ENCODE data around the gene BCL3.
"Not testable (repeated sequence)": the region's sequence is repeated elsewhere in the genome, so short reads cannot be mapped to it uniquely, and the experiment has no call there.

The BCL3 gene, protein sequence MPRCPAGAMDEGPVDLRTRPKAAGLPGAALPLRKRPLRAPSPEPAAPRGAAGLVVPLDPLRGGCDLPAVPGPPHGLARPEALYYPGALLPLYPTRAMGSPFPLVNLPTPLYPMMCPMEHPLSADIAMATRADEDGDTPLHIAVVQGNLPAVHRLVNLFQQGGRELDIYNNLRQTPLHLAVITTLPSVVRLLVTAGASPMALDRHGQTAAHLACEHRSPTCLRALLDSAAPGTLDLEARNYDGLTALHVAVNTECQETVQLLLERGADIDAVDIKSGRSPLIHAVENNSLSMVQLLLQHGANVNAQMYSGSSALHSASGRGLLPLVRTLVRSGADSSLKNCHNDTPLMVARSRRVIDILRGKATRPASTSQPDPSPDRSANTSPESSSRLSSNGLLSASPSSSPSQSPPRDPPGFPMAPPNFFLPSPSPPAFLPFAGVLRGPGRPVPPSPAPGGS

DNA sequence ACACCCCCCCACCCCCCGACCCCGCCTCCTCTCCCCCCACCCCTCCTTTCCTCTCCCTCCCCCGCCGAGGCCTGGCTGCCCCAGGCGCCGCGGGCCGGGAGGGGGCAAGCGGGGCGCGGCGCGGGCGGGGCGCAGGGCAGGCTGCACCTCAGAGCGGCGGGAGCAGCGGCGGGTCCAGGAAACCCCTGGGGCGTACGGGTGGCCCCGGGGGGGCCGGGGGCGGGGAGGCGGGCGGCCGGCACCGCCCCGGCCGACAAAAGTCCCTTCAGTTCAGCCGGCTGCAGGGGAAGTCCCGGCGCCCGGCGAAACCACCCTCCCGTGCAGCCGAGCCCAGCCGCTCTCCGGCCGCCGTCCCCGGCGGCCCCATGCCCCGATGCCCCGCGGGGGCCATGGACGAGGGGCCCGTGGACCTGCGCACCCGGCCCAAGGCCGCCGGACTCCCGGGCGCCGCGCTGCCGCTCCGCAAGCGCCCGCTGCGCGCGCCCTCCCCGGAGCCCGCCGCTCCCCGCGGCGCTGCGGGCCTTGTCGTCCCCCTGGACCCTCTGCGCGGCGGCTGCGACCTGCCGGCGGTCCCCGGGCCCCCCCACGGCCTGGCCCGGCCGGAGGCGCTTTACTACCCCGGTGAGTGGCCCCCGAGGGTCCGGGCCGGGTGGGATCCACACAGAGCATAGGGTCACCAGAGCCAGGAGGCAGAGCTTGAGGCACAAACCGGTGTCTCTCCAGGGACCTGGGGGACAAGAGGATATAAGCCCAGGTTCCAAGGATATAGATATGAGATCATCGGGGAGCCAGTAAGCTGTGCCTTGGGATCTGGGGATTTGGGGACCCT lies at the start of gene BCL3:
Gene BCL3, plus strand, starts transcription at position 283 of the 829 bp plus-strand sequence. Its CDS starts 83 bp downstream, at position 366.
- DNase-seq (ENCODE audit: low read depth in 2 of 2): peak in 1 of 2 donors; percentile 53

DNA sequence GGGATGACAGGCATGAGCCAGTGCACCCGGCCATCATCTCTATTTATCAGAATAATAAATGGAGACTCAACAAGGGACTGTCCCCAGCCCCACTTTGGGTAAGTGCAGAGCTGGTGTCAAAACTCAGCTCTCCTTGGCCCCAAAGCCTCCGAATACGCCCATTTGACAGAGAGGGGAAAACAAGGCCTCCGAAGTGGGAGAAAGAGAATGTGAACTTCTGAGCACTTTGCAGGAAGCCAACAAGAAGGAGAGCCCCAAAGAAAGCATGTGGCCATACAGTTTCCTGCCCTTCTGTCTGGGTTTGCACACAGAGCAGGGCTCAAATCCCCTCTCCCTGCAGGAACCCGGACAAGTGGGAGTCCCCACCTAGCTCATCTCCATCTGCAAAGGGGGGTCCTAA lies 48.0 kb upstream of the BCL3 start:
- DNase-seq (ENCODE audit: low read depth in 2 of 2): no peak

DNA sequence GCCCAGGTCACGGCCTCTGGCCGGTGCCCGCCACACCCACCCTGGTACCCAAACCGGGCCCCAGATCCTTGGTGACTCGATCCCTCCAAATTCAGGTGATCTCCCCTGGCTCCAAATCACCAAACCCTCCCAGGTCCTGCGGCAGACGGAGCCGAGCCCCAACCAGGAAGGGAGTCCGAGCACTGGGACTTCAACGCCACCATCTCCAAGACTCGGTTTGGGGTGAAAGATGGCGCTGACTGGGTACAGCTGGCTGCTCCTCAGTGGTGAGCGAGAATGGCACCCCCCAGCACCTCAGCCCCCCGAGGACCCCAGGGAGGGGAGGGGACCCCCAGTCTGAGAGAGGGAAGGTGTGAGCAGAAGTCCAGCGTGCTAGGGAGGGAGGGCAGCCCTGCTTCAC lies 47.3 kb upstream of the BCL3 start:
- DNase-seq (ENCODE audit: low read depth in 2 of 2): no peak

DNA sequence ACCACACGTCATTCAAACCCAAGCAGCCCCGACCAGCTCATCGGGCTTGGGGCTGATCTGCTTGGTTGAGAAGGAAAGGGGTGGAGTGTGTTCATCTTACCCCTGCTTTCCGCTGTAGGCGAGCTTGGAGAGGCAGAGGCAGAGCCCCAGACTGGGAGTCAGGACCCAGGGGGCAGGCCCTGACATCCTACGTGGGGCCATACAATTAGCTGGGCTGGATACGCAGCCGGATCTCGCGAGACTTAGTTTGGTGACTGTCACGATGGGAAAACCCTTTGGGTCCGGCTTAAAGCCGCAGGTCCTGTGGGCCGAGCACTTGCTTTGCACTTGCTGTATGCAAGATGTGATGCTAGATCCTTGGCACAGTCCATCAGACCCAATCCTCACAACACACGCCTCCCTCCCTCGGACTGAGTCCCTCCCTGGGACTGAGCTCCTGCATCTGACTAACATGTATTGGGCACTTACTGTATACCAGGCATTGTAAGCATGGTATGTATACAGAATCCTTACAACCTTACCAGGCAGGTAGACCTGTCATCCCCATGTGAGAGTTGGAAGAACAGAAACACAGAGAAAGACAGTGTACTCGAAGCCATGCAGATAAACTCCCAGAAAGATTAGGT lies 45.8 kb upstream of the BCL3 start:
- DNase-seq (ENCODE audit: low read depth in 2 of 2): no peak

DNA sequence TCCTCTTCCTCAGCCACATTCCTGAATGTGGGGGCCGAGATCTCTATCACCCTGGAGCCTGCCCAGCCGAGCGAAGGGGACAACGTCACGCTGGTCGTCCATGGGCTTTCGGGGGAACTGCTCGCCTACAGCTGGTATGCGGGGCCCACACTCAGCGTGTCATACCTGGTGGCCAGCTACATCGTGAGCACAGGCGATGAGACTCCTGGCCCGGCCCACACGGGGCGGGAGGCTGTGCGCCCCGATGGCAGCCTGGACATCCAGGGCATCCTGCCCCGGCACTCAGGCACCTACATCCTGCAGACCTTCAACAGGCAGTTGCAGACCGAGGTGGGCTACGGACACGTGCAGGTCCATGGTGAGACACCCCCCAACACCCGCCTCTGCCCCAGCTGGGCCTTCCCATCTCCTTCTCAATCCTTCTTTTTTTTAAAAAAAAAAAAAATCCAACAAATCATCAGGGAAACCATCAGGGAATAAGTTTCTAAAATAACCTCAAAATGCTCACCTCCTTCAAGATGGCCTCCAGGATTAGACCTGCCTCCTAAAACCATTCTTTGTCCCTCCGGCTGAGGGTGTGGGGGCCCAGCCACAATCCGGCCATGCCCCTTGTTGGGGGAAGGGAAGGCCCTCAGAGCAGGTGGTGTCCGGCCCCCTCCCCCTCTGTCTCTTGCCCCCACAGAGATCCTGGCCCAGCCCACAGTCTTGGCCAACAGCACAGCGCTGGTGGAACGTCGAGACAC lies 45.0 kb upstream of the BCL3 start:
- no peak for DNase-seq (ENCODE audit: low read depth in 2 of 2)

DNA sequence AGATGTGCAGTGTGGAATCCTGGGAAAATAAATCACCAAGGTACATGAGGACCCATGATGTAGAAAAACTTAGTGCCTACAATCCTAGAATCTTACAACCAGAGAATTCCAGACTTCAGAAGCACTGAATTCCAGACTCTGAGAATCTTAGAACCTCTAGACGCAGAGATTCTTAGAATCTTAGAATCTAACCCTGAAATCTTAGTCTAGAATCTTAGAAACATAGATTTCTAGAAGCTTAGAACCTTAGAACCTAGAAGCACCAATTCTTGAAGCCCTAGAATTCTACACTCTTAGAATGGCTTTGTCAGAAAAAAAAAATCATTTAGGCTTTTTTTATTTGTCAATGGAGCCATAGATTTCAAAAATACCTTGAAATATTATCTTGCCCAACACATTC lies 43.5 kb upstream of the BCL3 start:
- DNase-seq (ENCODE audit: low read depth in 2 of 2): no peak

DNA sequence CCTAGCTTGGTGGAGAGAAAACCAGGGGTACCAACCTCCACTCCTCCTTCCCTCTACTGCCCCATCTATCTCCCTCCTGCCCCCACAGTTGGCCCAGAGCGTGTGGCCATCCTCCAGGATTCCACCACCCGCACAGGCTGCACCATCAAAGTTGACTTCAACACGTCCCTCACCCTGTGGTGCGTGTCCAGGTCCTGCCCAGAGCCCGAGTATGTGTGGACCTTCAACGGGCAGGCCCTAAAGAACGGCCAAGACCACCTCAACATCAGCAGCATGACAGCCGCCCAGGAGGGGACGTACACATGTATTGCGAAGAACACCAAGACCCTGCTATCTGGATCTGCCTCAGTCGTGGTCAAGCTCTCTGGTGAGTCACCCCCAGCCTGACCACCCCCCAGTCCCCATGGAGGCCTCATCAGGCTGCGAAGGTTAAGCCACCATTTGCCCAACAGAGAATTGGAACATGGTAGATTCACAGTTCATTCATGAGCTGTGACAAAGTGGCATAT lies 43.0 kb upstream of the BCL3 start:
- DNase-seq (ENCODE audit: low read depth in 2 of 2): no peak

DNA sequence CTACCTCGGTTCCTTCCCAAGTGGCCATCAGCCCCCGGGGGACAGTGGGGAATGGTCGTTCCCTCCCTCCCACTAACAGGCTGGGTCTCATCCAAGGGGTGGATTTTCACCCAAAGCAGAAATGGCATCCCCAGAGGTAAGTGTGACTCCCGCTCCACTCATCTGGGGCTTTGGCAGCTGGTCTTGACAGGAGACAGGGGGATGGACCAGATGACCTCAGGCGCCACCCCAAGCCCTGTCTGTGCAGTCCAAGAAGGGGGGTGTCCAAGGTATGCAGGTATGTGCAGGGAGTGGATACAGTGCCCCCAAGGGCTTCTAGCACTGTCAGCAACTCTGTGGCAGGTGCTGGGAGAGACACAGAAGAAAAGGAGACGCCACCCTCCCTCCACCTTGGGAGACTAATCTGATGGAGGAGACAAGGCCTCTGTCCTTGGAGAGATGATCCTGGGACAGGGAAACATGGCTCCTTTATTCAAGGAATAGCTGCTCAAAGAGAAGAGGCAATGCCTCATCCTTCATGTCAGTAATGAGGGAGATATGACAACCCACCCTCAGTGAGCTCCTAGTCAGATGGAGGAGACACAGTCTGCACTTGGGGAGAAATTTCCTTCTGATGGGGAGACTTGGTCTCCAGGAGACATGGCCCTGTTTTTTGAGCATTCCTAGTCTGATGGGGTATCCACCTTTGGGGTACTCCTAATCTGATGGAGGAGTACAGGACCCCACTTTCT lies 41.8 kb upstream of the BCL3 start:
- no peak for DNase-seq (ENCODE audit: low read depth in 2 of 2)

DNA sequence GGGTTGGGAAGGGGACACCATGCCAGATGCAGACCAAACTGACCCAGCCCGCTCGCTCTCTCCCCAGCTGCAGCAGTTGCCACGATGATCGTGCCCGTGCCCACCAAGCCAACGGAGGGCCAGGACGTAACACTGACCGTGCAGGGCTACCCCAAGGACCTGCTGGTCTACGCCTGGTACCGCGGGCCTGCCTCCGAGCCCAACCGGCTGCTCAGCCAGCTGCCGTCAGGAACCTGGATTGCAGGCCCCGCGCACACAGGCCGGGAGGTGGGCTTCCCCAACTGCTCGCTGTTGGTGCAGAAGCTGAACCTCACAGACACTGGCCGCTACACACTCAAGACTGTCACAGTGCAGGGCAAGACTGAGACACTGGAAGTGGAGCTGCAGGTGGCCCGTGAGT lies 40.7 kb upstream of the BCL3 start:
- no peak for DNase-seq (ENCODE audit: low read depth in 2 of 2)

DNA sequence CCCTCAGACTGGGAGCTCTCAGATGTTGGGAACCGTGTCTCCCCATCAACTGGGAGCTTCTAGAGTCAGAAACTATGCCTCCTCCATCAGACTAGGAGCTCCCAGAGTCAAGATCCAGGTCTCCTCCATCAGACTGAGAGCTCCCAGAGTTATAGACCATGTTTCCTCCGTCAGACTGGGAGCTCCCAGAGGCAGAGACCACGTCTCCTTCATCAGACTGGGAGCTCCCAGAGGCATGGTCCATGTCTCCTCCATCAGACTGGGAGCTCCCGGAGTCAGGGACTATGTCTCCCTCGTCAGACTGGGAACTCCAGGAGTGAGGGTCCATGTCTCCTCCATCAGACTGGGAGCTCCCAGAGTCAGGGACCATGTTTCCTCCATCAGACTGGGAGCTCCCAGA lies 39.6 kb upstream of the BCL3 start:
- no peak for DNase-seq (ENCODE audit: low read depth in 2 of 2)

DNA sequence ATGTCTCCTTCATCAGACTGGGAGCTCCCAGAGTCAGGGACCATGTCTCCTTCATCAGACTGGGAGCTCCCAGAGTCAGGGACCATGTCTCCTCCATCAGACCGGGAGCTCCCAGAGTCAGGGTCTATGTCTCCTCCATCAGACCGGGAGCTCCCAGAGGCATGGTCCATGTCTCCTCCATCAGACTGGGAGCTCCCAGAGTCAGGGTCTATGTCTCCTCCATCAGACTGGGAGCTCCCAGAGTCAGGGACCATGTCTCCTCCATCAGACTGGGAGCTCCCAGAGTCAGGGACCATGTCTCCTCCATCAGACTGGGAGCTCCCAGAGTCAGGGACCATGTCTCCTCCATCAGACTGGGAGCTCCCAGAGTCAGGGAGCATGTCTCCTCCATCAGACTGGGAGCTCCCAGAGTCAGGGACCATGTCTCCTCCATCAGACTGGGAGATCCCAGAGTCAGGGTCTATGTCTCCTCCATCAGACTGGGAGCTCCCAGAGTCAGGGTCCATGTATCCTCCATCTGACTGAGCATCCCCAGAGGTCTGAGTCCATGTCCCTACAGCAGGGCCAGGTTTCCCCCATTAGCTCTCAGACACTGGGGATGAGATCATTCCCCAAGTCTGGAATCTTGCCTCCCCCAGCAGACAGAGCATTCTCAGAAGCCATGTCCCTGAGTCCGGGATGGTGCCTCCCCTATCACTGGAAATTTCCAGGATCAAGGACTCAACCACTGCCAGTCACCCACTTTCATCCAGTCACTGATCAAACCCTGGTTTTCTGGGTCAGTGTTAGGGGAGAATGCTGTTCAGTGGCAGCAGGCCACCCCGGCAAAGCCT lies 38.9 kb upstream of the BCL3 start:
- not testable (repeated sequence) for DNase-seq (ENCODE audit: low read depth in 2 of 2)

DNA sequence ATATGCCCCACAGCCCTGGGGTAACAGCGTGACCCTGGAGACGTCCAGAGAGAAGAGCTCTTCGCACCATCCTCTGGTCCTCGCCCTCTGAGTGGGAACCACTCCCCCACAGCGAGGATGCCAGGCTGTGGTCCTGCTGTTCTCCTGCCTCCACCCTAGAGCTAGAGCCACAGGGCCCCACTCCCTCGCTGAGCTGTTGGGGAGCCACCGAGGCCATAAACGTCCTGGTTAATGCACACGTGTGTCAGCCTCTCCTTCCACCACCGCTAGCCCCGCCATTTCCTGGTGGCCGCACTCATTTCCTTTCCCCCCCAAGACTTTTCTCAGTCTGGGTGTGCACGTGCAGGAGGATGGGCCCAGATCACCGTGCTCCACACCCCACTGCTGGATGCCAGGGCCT lies 38.0 kb upstream of the BCL3 start:
- no peak for DNase-seq (ENCODE audit: low read depth in 2 of 2)

DNA sequence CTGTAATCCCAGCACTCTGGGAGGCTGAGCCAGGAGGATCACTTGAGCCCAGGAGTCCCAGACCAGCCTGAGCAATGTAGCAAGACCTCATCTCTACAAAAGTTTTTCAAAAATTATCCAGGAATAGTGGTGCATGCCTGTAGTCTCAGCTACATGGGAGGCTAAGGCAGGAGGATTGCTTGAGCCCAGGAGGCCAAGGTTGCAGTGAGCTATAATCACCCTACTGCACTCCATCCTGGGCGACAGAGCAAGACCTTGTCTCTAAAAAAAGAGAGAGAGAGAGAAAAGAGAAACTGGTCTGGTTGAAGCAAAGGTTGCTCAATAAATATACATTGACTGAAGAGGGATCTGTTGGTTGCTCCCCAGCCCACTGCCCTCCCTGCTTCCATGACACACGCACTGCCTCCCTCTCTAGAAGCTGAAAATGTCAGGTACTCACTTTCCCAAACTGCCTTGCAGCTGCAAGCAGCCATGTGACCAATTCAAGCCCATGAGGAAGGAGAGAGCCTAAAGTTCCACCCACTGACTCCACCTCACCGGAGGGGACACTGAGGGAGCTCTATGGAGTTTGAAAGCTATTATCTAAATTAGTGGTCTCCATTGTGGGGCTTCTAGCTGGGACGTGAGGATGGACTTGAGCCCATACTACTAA lies 35.5 kb upstream of the BCL3 start:
- no peak for DNase-seq (ENCODE audit: low read depth in 2 of 2)

DNA sequence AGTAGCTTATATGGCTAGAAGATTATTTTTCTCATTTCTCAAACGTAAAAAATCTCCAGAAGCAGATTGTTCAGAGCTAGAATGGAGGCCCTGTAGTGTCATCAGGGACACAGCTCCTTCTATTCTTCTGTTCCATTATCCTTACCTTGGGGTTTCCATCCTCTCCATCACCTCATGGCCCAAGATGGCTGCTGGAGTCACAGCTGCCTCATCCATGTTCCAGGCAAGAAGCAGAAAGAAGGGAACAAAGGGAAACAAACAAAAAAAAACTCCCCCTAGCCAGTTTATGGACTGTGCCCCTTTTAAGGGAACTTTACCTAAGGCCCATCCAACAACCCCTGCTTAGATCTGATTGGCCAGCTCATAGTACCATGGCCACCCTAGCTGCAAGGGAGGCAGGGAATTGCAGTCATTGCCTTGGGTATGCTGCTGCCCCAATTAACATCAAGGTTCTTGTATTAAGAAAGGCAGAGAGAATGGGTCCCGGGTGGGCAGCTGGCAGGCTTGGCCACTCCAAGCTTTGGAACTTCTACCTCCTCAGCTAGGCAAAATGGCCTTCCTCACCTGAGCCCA lies 33.8 kb upstream of the BCL3 start:
- DNase-seq (ENCODE audit: low read depth in 2 of 2): no peak

DNA sequence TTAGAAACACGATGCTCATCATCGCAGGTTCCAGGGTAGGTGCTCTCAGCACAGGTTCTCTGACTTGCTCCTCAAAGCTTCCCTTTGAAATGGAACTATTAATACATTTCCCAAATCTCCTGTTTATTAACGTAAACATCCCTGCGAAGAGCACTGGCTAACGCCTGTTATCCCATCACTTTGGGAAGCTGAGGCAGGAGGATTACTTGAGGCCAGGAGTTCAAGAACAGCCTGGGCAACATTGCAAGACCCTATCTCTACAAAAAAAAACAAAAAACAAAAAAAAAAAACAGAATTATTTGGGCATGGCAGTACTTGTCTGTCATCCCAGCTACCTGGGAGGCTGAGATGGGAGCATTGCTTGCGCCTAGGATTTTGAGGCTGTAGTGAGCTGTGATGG lies 30.9 kb upstream of the BCL3 start:
- DNase-seq (ENCODE audit: low read depth in 2 of 2): no peak

DNA sequence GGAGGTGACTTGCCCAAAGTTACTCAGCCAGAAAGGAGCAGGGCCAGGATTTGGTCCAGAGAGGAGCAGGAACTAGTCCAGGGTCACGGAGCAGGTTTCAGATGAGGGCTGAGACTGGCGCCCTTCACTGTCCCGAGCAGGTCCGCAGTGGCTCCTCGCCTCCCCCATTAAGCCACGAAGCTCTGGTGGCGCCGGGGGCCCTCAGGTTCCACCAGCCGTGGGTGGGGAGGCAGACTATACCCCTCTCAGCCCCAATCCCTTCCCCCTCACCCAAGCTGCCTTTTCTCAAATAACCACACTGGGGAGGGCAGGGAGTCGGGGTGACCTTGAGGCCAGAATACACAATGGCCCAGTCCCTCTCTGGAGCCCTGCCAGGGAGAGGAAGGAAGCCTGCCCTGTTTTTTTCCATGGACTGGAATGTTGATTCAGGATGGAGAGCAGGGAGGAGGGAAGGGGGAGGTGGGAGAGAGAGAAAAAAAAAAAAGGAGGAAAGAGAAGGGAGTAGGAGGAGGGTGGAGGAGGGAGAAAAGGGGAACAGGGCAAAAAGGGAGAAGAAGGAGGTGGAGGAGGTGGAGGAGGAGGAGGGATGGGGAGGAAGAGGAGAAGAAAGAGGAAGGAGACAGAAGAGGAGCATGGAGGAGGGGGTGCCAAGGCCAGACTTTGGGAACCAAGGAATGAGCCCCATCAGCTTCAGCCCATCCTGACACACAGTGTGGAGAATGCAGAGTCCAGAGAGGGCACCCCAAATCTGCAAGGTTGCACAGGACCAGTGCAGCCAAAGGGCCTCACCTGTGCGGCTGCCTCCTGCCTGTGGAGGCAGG lies 29.9 kb upstream of the BCL3 start:
- no peak for DNase-seq (ENCODE audit: low read depth in 2 of 2)

DNA sequence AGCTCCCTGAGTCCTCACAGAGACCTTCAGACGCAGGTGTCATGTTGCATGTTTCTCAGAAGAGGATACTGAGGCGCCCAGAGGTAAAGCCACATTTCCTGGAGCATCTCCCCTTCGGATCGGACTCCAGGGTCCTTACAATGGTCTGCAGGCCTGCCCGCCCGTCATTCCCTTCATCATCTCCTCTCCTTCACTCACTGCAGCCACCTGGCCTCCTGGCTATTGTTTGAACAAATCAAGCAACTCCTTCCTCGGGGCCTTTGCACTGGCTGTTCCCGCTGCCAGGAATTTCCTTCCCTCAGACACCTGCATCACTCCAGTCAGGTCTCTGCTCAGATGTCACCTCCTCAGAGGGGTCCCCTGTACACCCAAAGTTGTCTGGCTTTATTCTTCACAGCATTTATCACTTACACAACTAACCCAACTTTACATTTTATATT lies 29.2 kb upstream of the BCL3 start:
- no peak for DNase-seq (ENCODE audit: low read depth in 2 of 2)

DNA sequence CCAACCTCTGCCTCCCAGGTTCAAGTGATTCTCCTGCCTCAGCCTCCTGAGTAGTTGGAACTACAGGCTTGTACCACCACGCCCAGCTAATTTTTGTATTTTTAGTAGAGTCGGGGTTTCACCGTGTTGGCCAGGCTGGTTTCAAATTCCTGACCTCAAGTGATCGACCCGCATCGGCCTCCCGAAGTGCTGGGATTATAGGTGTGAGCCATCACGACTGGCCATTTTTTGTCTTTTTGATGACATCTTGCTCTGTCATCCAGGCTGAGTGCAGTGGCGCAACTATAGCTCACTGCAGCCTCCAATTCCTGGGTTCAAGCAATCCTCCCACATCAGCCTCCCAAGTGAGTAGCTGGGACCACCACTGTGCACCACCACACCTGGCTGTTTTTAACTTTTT lies 28.1 kb upstream of the BCL3 start:
- DNase-seq (ENCODE audit: low read depth in 2 of 2): not testable (repeated sequence)
